ENCODE data around the gene ACOT8.

DNA sequence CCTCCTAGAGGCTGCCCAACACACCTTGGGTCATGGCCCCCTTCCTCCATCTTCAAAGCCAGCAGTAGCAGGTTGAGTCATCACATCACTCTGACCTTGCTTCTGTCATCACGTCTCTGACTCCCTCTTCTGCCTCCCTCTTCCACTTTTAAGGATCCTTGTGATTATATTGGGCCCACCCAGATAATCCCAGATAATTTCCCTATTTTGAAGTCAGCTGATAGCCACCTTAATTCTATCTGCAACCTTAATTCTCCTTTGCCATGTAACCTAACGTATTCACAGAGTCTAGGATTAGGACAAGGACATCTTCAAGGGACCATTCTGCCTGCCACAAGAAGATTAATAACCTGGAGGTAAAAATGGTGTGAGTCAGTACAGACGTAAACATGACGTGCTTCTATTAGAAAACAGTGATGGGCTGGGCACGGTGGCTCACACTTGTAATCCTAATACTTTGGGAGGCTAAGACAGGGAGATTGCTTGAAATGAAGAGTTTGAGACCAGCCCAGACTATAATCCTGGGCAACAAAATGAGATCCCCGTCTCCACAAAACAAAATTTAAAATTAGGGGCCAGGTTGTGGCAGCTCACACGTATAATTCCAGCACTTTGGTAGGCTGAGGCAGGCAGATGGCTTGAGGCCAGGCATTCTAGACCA, 3.5 kb upstream of the ACOT8 start:
- TF ChIP-seq, protein P1, sequence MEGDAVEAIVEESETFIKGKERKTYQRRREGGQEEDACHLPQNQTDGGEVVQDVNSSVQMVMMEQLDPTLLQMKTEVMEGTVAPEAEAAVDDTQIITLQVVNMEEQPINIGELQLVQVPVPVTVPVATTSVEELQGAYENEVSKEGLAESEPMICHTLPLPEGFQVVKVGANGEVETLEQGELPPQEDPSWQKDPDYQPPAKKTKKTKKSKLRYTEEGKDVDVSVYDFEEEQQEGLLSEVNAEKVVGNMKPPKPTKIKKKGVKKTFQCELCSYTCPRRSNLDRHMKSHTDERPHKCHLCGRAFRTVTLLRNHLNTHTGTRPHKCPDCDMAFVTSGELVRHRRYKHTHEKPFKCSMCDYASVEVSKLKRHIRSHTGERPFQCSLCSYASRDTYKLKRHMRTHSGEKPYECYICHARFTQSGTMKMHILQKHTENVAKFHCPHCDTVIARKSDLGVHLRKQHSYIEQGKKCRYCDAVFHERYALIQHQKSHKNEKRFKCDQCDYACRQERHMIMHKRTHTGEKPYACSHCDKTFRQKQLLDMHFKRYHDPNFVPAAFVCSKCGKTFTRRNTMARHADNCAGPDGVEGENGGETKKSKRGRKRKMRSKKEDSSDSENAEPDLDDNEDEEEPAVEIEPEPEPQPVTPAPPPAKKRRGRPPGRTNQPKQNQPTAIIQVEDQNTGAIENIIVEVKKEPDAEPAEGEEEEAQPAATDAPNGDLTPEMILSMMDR (IDR thresholded peaks at IDR 0.05; ENCODE audit: low read depth, low read length): no peak
- TF ChIP-seq EZH2phosphoT487 (IDR thresholded peaks at IDR 0.05; ENCODE audit: low read depth): no peak
